ENCODE measurements around the gene DNAJC7. TPM values are rescaled to one million over a fixed set of nuclear protein-coding genes. Genes with fewer than 3 reads are reported as not detected.

Gene DNAJC7
- total RNA-seq, 2 donors from 2014 or later: 82.7 to 103 TPM

DNA sequence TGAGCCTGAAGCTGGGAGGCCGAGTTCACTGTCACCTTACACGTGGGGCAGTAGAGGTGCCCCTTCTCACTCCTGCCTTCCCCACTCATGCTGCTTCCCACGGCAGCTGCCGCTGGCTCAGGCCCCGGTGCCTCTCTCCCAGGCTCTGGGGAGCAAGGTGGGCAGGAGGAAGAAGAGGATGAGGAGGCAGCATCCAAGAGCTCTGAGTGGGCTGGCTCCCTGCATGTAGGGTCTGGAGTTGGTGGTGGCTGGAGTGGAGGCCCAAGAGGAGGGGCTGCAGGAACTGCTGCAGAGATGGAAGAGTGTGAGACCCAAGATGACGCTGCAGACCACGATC is 11.5 kb upstream of the DNAJC7 start:
- Histone ChIP-seq H3K9ac (ENCODE audit: low read depth in 2 of 2, low read length in 2 of 2) (no peak overlapping the region), H3K27me3 (no peaks in the 10 kb centered on the region), H3K4me3 (no peak overlapping the region), H3K9me3 (no peaks in the 10 kb centered on the region), H3K36me3 (peaks cover 4% of the 10 kb centered on the region), H3K4me1 (peaks cover 11% of the 10 kb centered on the region), H3K27ac (no peak overlapping the region)
- TF ChIP-seq CTCF (IDR thresholded peaks at IDR 0.05): no peak
- intact Hi-C loops (cut with DNase I): loop anchor here (5.0 kb wide), 2 partner anchors 74 to 89 kb away; no protein-coding TSS in a partner anchor
- DNase-seq: no peak

- Histone ChIP-seq H3K9me3 (no peaks in the 10 kb centered on the region), H3K4me3 (no peak overlapping the region), H3K9ac (ENCODE audit: low read depth in 2 of 2, low read length in 2 of 2) (no peak overlapping the region), H3K27ac (no peak overlapping the region), H3K36me3 (peaks cover 9% of the 10 kb centered on the region), H3K27me3 (no peaks in the 10 kb centered on the region), H3K4me1 (peaks cover 13% of the 10 kb centered on the region)
- DNase-seq: no peak
- intact Hi-C loops (cut with DNase I): loop anchor here (5.0 kb wide), 2 partner anchors 74 to 89 kb away; no protein-coding TSS in a partner anchor
- no peak for TF ChIP-seq CTCF (IDR thresholded peaks at IDR 0.05)
Observed at GRCh38 chr17:42027961-42028790, 10.9 kb upstream of the DNAJC7 start.

DNA sequence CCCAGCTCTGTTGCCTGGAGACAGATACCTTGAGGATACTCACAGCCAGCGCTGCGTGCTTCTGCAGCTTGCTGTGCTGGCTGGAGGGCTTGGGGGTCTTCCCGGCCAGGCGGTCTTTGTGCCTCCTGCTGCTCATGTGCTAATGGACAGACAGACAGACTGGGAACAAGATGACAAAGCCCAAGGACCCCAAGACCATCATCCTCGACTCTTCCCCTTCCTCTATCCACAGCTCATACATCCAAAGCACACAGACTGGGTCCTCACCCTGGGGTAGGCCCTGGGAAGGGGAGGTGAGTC is 10.3 kb upstream of the DNAJC7 start:
- Histone ChIP-seq H3K27ac (no peak overlapping the region), H3K36me3 (peaks cover 14% of the 10 kb centered on the region), H3K4me1 (peaks cover 13% of the 10 kb centered on the region), H3K27me3 (no peaks in the 10 kb centered on the region), H3K9ac (ENCODE audit: low read depth in 2 of 2, low read length in 2 of 2) (no peak overlapping the region), H3K9me3 (no peaks in the 10 kb centered on the region), H3K4me3 (no peak overlapping the region)
- no peak for TF ChIP-seq CTCF (IDR thresholded peaks at IDR 0.05)
- DNase-seq: no peak
- intact Hi-C loops (cut with DNase I): loop anchor here (5.0 kb wide), 2 partner anchors 75 to 90 kb away; no protein-coding TSS in a partner anchor

- no peak for TF ChIP-seq CTCF (IDR thresholded peaks at IDR 0.05)
- peaks cover 14% of the 10 kb centered on the region for H3K36me3 ChIP-seq
- H3K4me1 ChIP-seq: peaks cover 13% of the 10 kb centered on the region
- H3K27me3 ChIP-seq: no peaks in the 10 kb centered on the region
- DNase-seq: no peak
- intact Hi-C loops (cut with DNase I): loop anchor here (5.0 kb wide), 2 partner anchors 75 to 90 kb away; no protein-coding TSS in a partner anchor
- H3K9ac ChIP-seq (ENCODE audit: low read depth in 2 of 2, low read length in 2 of 2): no peak overlapping the region
- H3K9me3 ChIP-seq: no peaks in the 10 kb centered on the region
- H3K4me3 ChIP-seq: no peak overlapping the region
- H3K27ac ChIP-seq: no peak overlapping the region
Observed at GRCh38 chr17:42026857-42027589, 9.8 kb upstream of the DNAJC7 start.

GRCh38 chr17:42025936-42026335 is 8.7 kb upstream of the DNAJC7 start:
- H3K4me3 ChIP-seq: no peak overlapping the region
- H3K27ac ChIP-seq: no peak overlapping the region
- H3K9ac ChIP-seq (ENCODE audit: low read depth in 2 of 2, low read length in 2 of 2): no peak overlapping the region
- no peaks in the 10 kb centered on the region for H3K9me3 ChIP-seq
- no peak for TF ChIP-seq CTCF (IDR thresholded peaks at IDR 0.05)
- intact Hi-C loops (cut with DNase I): loop anchor here (2.0 to 5.0 kb wide), 3 partner anchors 61 to 91 kb away; no protein-coding TSS in a partner anchor
- peaks cover 14% of the 10 kb centered on the region for H3K36me3 ChIP-seq
- H3K27me3 ChIP-seq: no peaks in the 10 kb centered on the region
- DNase-seq: no peak
- peaks cover 16% of the 10 kb centered on the region for H3K4me1 ChIP-seq

All from colonic mucosa (tissue), 4 donors.